ENCODE measurements around the gene PEX10.
A peak's percentile ranks its signal among the peaks of the same experiment; 100 is the strongest.

PEX10 gene

DNA sequence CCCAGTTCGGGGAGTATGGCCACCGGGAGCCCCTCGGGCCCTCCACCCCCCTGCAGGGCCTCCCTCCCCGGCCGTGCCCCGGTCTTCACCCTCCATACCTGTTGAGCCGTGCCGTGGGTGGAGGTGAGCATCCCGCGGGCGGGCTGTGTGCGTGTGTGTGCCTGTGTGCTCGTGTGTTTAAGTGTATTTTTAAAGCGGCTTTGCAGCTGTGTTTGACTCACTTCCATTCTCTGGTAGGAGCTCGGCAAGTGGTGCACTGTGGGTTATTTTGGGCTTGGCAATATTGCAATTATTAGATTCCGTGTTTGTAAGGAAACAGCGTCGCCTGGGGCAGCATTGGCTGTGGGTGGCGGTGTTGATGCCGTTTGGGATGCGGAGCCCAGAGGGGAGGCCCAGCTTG, 43.4 kb upstream of the PEX10 start:
- no peak for DNase-seq (ENCODE audit: low read depth, low spot score)
- in situ Hi-C loops (cut with HindIII; ENCODE audit: low sequenced_read_pairs), result no loop called here

DNA sequence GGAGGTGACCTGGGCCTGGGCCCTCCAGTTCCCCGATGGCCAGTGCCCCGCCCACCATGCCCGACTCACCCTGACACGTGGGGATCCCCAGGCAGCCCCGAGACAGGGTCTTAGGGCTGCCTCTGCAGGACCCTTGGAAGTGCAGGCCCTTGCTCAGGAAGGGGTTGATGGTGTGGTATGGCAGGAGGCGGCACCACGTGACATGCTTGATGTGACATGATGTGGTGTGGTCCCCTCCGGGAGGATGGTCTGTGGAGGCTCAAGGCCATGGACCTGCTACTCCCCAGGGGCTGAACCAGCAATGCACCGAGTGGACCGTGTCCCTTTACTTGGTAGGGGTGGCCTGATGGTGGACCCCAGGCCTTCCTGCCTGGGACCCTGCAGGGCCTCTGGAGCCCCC, 41.9 kb upstream of the PEX10 start:
- TF ChIP-seq, protein P1, sequence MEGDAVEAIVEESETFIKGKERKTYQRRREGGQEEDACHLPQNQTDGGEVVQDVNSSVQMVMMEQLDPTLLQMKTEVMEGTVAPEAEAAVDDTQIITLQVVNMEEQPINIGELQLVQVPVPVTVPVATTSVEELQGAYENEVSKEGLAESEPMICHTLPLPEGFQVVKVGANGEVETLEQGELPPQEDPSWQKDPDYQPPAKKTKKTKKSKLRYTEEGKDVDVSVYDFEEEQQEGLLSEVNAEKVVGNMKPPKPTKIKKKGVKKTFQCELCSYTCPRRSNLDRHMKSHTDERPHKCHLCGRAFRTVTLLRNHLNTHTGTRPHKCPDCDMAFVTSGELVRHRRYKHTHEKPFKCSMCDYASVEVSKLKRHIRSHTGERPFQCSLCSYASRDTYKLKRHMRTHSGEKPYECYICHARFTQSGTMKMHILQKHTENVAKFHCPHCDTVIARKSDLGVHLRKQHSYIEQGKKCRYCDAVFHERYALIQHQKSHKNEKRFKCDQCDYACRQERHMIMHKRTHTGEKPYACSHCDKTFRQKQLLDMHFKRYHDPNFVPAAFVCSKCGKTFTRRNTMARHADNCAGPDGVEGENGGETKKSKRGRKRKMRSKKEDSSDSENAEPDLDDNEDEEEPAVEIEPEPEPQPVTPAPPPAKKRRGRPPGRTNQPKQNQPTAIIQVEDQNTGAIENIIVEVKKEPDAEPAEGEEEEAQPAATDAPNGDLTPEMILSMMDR (IDR thresholded peaks at IDR 0.05; ENCODE audit: low read depth, low read length), result no peak
- DNase-seq (ENCODE audit: low read depth, low spot score), result no peak
- in situ Hi-C loops (cut with HindIII; ENCODE audit: low sequenced_read_pairs), result no loop called here
- no peak overlapping the region for H3K4me3 ChIP-seq (ENCODE audit: low read depth, low read length)

More for the DNA sequence above, 43.4 kb upstream of the PEX10 start:
- no peak overlapping the region for H3K4me3 ChIP-seq (ENCODE audit: low read depth, low read length)
- TF ChIP-seq, protein P1 (IDR thresholded peaks at IDR 0.05; ENCODE audit: low read depth, low read length), result no peak

DNA sequence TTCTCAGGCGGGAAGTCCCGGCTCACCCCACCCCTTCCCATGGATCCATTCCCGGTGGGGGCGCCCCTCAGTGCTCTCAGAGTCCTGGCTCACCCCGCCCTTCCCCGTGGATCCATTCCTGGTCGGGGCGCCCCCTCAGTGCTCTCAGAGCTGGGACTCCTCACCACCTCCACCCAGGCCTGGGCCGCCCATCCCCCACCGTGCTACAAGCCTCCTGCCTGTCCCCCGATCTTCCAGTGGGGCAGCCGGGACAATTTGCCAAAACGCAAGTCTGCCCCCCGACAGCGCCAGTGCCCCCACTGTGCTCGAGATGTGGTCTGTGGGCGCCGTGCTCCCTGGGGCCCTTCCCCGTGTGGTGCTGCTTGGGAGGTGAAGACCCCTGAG, 40.6 kb upstream of the PEX10 start:
- DNase-seq (ENCODE audit: low read depth, low spot score), result no peak
- H3K4me3 ChIP-seq (ENCODE audit: low read depth, low read length), result no peak overlapping the region
- in situ Hi-C loops (cut with HindIII; ENCODE audit: low sequenced_read_pairs), result no loop called here
- TF ChIP-seq, protein P1 (IDR thresholded peaks at IDR 0.05; ENCODE audit: low read depth, low read length), result no peak

DNA sequence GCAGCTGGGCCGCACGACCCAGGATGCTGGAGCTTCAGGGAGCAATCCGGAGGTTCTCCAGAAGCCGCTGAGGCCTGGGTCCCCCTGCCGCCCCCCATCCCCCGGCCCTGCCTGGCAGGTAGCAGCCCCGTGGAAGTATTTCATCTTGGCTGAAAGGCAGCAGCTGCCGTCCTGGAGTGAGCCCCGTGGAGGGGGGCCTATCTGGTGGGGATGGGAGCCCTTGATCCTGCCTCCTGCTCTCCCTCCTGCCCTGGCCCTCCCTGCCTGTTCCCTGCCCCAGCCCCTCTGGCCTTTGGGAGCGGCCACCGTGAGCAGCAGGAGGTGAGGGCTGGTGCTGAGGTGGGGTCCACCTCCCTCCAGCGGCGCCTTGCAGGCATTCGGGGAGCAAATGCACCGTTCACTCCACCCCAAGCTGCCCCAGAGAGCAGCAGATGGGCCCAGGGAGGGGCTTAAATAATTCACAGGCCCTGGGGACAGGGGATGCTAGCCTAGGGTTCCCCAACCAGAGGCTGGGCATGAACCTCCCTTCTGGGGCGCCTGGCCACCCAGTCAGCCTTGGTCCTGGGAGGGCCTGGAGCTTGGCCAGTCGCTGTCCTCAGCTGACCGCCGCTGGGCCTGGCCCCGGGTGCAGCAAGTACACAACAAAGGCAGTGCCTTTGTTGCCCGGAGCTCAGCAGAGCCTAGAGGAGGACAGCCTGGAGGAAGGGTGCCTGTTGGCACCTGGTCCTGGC, 40.0 kb upstream of the PEX10 start:
- in situ Hi-C loops (cut with HindIII; ENCODE audit: low sequenced_read_pairs), result no loop called here
- no peak overlapping the region for H3K4me3 ChIP-seq (ENCODE audit: low read depth, low read length)
- peak; percentile 27 for DNase-seq (ENCODE audit: low read depth, low spot score)
- TF ChIP-seq, protein P1 (IDR thresholded peaks at IDR 0.05; ENCODE audit: low read depth, low read length), result no peak

DNA sequence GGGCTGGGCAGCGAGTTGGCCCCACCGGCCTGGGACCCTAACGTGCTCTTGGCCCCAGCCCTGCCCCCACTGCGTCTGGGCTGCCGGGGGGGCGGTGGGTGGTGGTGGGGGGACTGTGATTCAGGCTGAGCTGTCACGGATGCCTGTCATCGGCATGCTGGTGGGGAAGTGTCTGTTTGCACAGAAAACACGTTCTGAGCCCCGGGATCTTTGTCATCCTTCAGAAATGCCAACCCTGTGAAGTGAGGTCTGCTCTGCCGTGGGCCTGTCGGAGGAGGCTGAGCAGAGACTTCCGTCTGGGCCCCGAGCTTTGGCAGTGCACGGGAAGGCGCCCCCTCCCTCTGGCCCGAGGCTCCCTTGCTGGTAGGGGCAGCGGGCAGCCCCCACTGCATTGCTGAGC, 39.4 kb upstream of the PEX10 start:
- in situ Hi-C loops (cut with HindIII; ENCODE audit: low sequenced_read_pairs), result no loop called here
- peak; percentile 81 for DNase-seq (ENCODE audit: low read depth, low spot score)
- no peak overlapping the region for H3K4me3 ChIP-seq (ENCODE audit: low read depth, low read length)
- TF ChIP-seq, protein P1 (IDR thresholded peaks at IDR 0.05; ENCODE audit: low read depth, low read length), result no peak

DNA sequence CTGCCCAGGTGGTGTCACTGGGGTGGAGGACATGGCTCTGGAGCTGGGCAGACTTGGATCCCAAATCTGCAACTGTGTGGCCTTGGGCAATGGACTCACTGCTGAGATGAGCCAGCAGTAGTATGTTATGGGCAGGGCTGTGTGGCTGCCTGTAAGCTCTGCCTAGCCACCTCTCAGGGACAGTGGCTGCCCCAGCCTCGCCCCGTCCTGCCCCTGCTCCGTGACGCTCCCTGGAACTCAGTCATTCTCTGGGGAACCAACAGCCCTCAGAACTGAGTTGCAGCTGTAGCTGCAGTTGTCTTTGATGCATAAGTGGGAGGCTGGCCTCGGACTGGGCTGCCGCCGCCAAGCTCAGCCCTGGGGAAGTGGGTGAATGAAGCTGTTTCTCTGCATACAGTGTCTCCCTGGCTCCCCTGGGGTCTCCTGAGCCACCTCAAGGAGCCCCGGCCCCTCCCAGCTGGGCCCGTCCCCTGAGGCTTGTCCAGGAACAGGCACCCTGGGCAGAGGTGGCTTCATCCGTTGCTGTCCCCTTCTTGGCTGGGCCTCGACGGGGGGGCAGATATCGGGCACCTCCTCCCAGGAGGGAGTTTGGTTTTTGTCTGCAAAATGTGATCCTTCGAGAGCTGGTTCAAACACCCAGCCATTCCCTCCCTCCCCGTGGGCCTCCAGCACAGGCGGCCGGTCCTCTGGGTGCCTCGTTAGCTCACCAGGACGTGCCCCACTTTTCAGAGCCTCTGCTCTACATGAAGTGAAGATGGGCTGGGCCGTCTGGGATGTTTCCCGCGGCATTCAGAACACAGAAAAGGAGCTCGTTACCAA, 37.5 kb upstream of the PEX10 start:
- H3K4me3 ChIP-seq (ENCODE audit: low read depth, low read length), result no peak overlapping the region
- DNase-seq (ENCODE audit: low read depth, low spot score), result no peak
- TF ChIP-seq, protein P1 (IDR thresholded peaks at IDR 0.05; ENCODE audit: low read depth, low read length), result no peak
- in situ Hi-C loops (cut with HindIII; ENCODE audit: low sequenced_read_pairs), result no loop called here
